GM23248 (cell line): ENCODE results near the gene L3MBTL3.

Source experiments
- EZH2 ChIP-seq: fragments of 200-600 bp; sonication (generic); IDR thresholded peaks from 2 replicates; pipeline ENCODE4 v1.6.1; 2018; ENCODE audit warnings: antibody characterized with exemption, mild to moderate bottlenecking; ENCODE audit not compliant: insufficient read depth, poor library complexity, severe bottlenecking
- EZH2phosphoT487 ChIP-seq: fragments of 200-600 bp; sonication (generic); IDR thresholded peaks from 2 replicates; pipeline ENCODE4 v1.6.1; 2018; ENCODE audit warnings: antibody characterized with exemption, moderate library complexity, mild to moderate bottlenecking, low read depth; ENCODE audit not compliant: insufficient read depth

GRCh38 chr6:129978148-129978916, 40.0 kb upstream of the L3MBTL3 start:
- TF ChIP-seq EZH2 (no peak), EZH2phosphoT487 (no peak)
